H1 (cell line): Measurements from ENCODE around the gene AVPR2.

Experiments
- CTCF ChIP-seq, 3 experiments: IDR thresholded peaks; 1 replicate in 2 of 3; 2 replicates in 1 of 3; pipeline versions ENCODE4 v1.5.1 to v1.6.1; 2011; ENCODE audit warnings: low read length in 3 of 3, mild to moderate bottlenecking in 3 of 3, inconsistent platforms in 2 of 3, low read depth in 1 of 3, moderate library complexity in 1 of 3; ENCODE audit not compliant: insufficient read depth in 1 of 3; ENCODE audit errors: control extremely low read depth in 1 of 3
- TF ChIP-seq, protein P1 (sequence below): fragments of 300-600 bp; sonication (generic); IDR thresholded peaks from 2 replicates; pipeline ENCODE4 v1.7.1; 2012; ENCODE audit warnings: low read length, moderate library complexity, mild to moderate bottlenecking, inconsistent platforms; ENCODE audit not compliant: insufficient replicate concordance

GRCh38 chrX:153925387-153925738 lies 20.9 kb downstream of the AVPR2 start:
- TF ChIP-seq CTCF (IDR thresholded peaks at IDR 0.05; ENCODE audit: control extremely low read depth in 1 of 3, insufficient read depth in 1 of 3, low read depth in 1 of 3, low read length in 3 of 3) = no peak
- TF ChIP-seq, protein P1, sequence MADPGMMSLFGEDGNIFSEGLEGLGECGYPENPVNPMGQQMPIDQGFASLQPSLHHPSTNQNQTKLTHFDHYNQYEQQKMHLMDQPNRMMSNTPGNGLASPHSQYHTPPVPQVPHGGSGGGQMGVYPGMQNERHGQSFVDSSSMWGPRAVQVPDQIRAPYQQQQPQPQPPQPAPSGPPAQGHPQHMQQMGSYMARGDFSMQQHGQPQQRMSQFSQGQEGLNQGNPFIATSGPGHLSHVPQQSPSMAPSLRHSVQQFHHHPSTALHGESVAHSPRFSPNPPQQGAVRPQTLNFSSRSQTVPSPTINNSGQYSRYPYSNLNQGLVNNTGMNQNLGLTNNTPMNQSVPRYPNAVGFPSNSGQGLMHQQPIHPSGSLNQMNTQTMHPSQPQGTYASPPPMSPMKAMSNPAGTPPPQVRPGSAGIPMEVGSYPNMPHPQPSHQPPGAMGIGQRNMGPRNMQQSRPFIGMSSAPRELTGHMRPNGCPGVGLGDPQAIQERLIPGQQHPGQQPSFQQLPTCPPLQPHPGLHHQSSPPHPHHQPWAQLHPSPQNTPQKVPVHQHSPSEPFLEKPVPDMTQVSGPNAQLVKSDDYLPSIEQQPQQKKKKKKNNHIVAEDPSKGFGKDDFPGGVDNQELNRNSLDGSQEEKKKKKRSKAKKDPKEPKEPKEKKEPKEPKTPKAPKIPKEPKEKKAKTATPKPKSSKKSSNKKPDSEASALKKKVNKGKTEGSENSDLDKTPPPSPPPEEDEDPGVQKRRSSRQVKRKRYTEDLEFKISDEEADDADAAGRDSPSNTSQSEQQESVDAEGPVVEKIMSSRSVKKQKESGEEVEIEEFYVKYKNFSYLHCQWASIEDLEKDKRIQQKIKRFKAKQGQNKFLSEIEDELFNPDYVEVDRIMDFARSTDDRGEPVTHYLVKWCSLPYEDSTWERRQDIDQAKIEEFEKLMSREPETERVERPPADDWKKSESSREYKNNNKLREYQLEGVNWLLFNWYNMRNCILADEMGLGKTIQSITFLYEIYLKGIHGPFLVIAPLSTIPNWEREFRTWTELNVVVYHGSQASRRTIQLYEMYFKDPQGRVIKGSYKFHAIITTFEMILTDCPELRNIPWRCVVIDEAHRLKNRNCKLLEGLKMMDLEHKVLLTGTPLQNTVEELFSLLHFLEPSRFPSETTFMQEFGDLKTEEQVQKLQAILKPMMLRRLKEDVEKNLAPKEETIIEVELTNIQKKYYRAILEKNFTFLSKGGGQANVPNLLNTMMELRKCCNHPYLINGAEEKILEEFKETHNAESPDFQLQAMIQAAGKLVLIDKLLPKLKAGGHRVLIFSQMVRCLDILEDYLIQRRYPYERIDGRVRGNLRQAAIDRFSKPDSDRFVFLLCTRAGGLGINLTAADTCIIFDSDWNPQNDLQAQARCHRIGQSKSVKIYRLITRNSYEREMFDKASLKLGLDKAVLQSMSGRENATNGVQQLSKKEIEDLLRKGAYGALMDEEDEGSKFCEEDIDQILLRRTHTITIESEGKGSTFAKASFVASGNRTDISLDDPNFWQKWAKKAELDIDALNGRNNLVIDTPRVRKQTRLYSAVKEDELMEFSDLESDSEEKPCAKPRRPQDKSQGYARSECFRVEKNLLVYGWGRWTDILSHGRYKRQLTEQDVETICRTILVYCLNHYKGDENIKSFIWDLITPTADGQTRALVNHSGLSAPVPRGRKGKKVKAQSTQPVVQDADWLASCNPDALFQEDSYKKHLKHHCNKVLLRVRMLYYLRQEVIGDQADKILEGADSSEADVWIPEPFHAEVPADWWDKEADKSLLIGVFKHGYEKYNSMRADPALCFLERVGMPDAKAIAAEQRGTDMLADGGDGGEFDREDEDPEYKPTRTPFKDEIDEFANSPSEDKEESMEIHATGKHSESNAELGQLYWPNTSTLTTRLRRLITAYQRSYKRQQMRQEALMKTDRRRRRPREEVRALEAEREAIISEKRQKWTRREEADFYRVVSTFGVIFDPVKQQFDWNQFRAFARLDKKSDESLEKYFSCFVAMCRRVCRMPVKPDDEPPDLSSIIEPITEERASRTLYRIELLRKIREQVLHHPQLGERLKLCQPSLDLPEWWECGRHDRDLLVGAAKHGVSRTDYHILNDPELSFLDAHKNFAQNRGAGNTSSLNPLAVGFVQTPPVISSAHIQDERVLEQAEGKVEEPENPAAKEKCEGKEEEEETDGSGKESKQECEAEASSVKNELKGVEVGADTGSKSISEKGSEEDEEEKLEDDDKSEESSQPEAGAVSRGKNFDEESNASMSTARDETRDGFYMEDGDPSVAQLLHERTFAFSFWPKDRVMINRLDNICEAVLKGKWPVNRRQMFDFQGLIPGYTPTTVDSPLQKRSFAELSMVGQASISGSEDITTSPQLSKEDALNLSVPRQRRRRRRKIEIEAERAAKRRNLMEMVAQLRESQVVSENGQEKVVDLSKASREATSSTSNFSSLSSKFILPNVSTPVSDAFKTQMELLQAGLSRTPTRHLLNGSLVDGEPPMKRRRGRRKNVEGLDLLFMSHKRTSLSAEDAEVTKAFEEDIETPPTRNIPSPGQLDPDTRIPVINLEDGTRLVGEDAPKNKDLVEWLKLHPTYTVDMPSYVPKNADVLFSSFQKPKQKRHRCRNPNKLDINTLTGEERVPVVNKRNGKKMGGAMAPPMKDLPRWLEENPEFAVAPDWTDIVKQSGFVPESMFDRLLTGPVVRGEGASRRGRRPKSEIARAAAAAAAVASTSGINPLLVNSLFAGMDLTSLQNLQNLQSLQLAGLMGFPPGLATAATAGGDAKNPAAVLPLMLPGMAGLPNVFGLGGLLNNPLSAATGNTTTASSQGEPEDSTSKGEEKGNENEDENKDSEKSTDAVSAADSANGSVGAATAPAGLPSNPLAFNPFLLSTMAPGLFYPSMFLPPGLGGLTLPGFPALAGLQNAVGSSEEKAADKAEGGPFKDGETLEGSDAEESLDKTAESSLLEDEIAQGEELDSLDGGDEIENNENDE = no peak
